ENCODE measurements around the gene ZCCHC2. TPM values are rescaled to one million over a fixed set of nuclear protein-coding genes. Genes with fewer than 3 reads are reported as not detected.

Gene ZCCHC2
- total RNA-seq, 4 donors from 2014 or later = 22.1 to 37.9 (median 32.0) TPM

- TF ChIP-seq POLR2A (IDR thresholded peaks at IDR 0.05) (no peak), CTCF (IDR thresholded peaks at IDR 0.05 in 4 of 5, conservative IDR thresholded peaks at IDR 0.05 in 1 of 5) (no peak)
- Histone ChIP-seq H3K4me3 (no peak overlapping the region), H3K27me3 (no peaks in the 10 kb centered on the region), H3K4me1 (no peaks in the 10 kb centered on the region), H3K27ac (no peak overlapping the region), H3K9me3 (no peaks in the 10 kb centered on the region), H3K36me3 (no peaks in the 10 kb centered on the region)
- DNase-seq = no peak
- ATAC-seq = no peak
- in situ Hi-C loops (cut with MboI; ENCODE audit: low sequenced_read_pairs in 4 of 4) = no loop called here
- intact Hi-C loops (cut with DNase I; ENCODE audit: low total_unique reads) = no loop called here
Observed at GRCh38 chr18:62493033-62493862, 29.6 kb upstream of the ZCCHC2 start.

- ATAC-seq (no peak), DNase-seq (no peak)
- no peaks in the 10 kb centered on the region for H3K27me3 ChIP-seq
- TF ChIP-seq POLR2A (IDR thresholded peaks at IDR 0.05) (no peak), CTCF (IDR thresholded peaks at IDR 0.05 in 4 of 5, conservative IDR thresholded peaks at IDR 0.05 in 1 of 5) (no peak)
- intact Hi-C loops (cut with DNase I; ENCODE audit: low total_unique reads) (no loop called here), in situ Hi-C loops (cut with MboI; ENCODE audit: low sequenced_read_pairs in 4 of 4) (no loop called here)
- no peaks in the 10 kb centered on the region for H3K4me1 ChIP-seq
- H3K27ac ChIP-seq = no peak overlapping the region
- H3K36me3 ChIP-seq = no peaks in the 10 kb centered on the region
- H3K4me3 ChIP-seq = no peak overlapping the region
- no peaks in the 10 kb centered on the region for H3K9me3 ChIP-seq
Observed at GRCh38 chr18:62494764-62495163, 28.1 kb upstream of the ZCCHC2 start.

- H3K27me3 ChIP-seq = no peaks in the 10 kb centered on the region
Observed at GRCh38 chr18:62496262-62496661, 26.6 kb upstream of the ZCCHC2 start.

DNA sequence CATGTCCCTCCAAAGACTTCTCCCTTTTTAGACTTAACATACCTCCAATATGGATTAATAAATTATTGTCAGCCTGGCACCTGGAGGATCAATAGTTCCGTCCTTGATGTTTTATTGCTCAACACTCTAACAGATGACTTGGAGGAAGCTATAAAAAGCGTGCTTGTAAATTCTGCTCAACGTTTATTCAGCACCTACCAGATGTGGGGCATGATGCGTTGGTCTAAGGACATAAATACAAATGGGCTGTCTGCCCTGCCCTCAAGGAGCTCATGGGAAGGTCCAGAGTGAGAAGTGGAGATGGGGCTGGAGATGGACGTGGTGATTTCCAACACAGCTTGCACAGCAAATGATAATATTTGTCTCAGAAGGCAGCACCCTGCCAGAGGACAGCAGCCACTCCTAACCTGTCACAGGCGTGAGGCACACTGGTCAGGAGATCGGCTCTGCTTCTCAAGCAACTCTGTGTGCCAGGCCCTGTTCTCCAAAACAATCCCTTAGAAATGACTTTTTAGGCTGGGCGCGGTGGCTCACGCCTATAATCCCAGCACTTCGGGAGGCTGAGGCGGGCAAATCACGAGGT lies 25.5 kb upstream of the ZCCHC2 start:
- intact Hi-C loops (cut with DNase I; ENCODE audit: low total_unique reads) = no loop called here
- H3K4me1 ChIP-seq = no peaks in the 10 kb centered on the region

More at GRCh38 chr18:62496262-62496661, 26.6 kb upstream of the ZCCHC2 start:
- H3K4me3 ChIP-seq = no peak overlapping the region
- TF ChIP-seq POLR2A (IDR thresholded peaks at IDR 0.05) (no peak), CTCF (IDR thresholded peaks at IDR 0.05 in 4 of 5, conservative IDR thresholded peaks at IDR 0.05 in 1 of 5) (no peak)
- no peaks in the 10 kb centered on the region for H3K9me3 ChIP-seq
- in situ Hi-C loops (cut with MboI; ENCODE audit: low sequenced_read_pairs in 4 of 4) = no loop called here
- intact Hi-C loops (cut with DNase I; ENCODE audit: low total_unique reads) = no loop called here
- no peak overlapping the region for H3K27ac ChIP-seq
- H3K4me1 ChIP-seq = no peaks in the 10 kb centered on the region
- DNase-seq = no peak
- no peaks in the 10 kb centered on the region for H3K36me3 ChIP-seq
- no peak for ATAC-seq

More for the DNA sequence above, 25.5 kb upstream of the ZCCHC2 start:
- in situ Hi-C loops (cut with MboI; ENCODE audit: low sequenced_read_pairs in 4 of 4) = no loop called here
- DNase-seq = no peak
- H3K9me3 ChIP-seq = no peaks in the 10 kb centered on the region
- ATAC-seq = no peak
- no peaks in the 10 kb centered on the region for H3K36me3 ChIP-seq
- H3K4me3 ChIP-seq = no peak overlapping the region
- H3K27me3 ChIP-seq = no peaks in the 10 kb centered on the region
- H3K27ac ChIP-seq = no peak overlapping the region
- TF ChIP-seq POLR2A (IDR thresholded peaks at IDR 0.05) (no peak), CTCF (IDR thresholded peaks at IDR 0.05 in 4 of 5, conservative IDR thresholded peaks at IDR 0.05 in 1 of 5) (no peak)
